Astrocyte (in vitro differentiated cells and primary cell): Measurements from ENCODE around the gene CARD11. TPM values are rescaled to one million over a fixed set of nuclear protein-coding genes. Genes with fewer than 3 reads are reported as not detected.
A peak's percentile ranks its signal among the peaks of the same experiment; 100 is the strongest.

Experiments used
- DNase-seq: peaks from one replicate; pipeline ENCODE4 v3.0.0-alpha.2; 2010; ENCODE audit warnings: low read depth
- FAIRE-seq: peaks from 2 replicates; lab custom pipeline; 2011; peaks lifted over from hg19 to GRCh38; lab: Jason Lieb, UNC
- H2AFZ ChIP-seq: 2 replicates; pipeline ENCODE4 v1.6.0; 2012; ENCODE audit warnings: low read depth, low read length, inconsistent platforms
- H3K27ac ChIP-seq: 2 replicates; pipeline ENCODE4 v1.5.1; 2011; ENCODE audit warnings: low read depth, low read length, inconsistent platforms
- H3K27me3 ChIP-seq: 2 replicates; pipeline ENCODE4 v1.6.0; 2011; ENCODE audit warnings: low read length, inconsistent platforms; ENCODE audit not compliant: insufficient read depth
- H3K36me3 ChIP-seq: 2 replicates; pipeline ENCODE4 v1.5.1; 2011; ENCODE audit warnings: low read length, inconsistent platforms; ENCODE audit not compliant: insufficient read depth
- H3K4me1 ChIP-seq: 2 replicates; pipeline ENCODE4 v1.5.1; 2011; ENCODE audit warnings: low read length, inconsistent platforms; ENCODE audit not compliant: insufficient read depth
- H3K4me2 ChIP-seq: 2 replicates; pipeline ENCODE4 v1.6.0; 2012; ENCODE audit warnings: low read length, inconsistent platforms
- H3K4me3 ChIP-seq: 2 replicates; pipeline ENCODE4 v1.5.1; 2011; ENCODE audit warnings: low read depth, mild to moderate bottlenecking, low read length, inconsistent platforms; ENCODE audit not compliant: insufficient read depth
- H3K79me2 ChIP-seq: 2 replicates; pipeline ENCODE4 v1.6.0; 2012; ENCODE audit warnings: mild to moderate bottlenecking, low read length, inconsistent platforms; ENCODE audit not compliant: insufficient read depth
- H3K9ac ChIP-seq: 2 replicates; pipeline ENCODE4 v1.6.0; 2012; ENCODE audit warnings: mild to moderate bottlenecking, low read length, inconsistent platforms
- H3K9me3 ChIP-seq: 2 replicates; pipeline ENCODE4 v1.5.1; 2012; ENCODE audit warnings: low read depth, mild to moderate bottlenecking, low read length, inconsistent platforms; ENCODE audit not compliant: insufficient read depth
- H4K20me1 ChIP-seq: 2 replicates; pipeline ENCODE4 v1.6.0; 2012; ENCODE audit warnings: low read length, inconsistent platforms; ENCODE audit not compliant: insufficient read depth
- H3K27ac Mint-ChIP-seq: one replicate; pipeline ENCODE4 v1.8.0; 2021; ENCODE audit warnings: mild to moderate bottlenecking, mixed read lengths; ENCODE audit not compliant: unreplicated experiment
- H3K27me3 Mint-ChIP-seq: one replicate; pipeline ENCODE4 v1.8.0; 2021; ENCODE audit warnings: low read depth, mixed read lengths; ENCODE audit not compliant: unreplicated experiment
- H3K36me3 Mint-ChIP-seq: one replicate; pipeline ENCODE4 v1.8.0; 2021; ENCODE audit warnings: low read depth, mixed read lengths; ENCODE audit not compliant: unreplicated experiment
- H3K4me1 Mint-ChIP-seq: one replicate; pipeline ENCODE4 v1.8.0; 2021; ENCODE audit warnings: low read depth, mixed read lengths; ENCODE audit not compliant: unreplicated experiment
- H3K4me3 Mint-ChIP-seq: one replicate; pipeline ENCODE4 v1.8.0; 2021; ENCODE audit warnings: mild to moderate bottlenecking, moderate library complexity, mixed read lengths; ENCODE audit not compliant: unreplicated experiment
- H3K9me3 Mint-ChIP-seq: one replicate; pipeline ENCODE4 v1.8.0; 2021; ENCODE audit warnings: mild to moderate bottlenecking, mixed read lengths; ENCODE audit not compliant: unreplicated experiment
- CTCF ChIP-seq: IDR thresholded peaks from 2 replicates; pipeline ENCODE4 v1.5.1; 2011; ENCODE audit warnings: low read depth, mild to moderate bottlenecking, inconsistent platforms, low read length, moderate library complexity; ENCODE audit not compliant: insufficient read depth
- EZH2 ChIP-seq: IDR thresholded peaks from 2 replicates; pipeline ENCODE4 v1.6.1; 2012; ENCODE audit warnings: mild to moderate bottlenecking, low read length, inconsistent platforms; ENCODE audit not compliant: insufficient read depth
- total RNA-seq: library from RNA; stranded (reverse); gene quantifications from 2 replicates; pipeline ENCODE4 v1.2.1, GENCODE V29; 2021

The CARD11 gene
- total RNA-seq, 1 donor from 2014 or later: 9.5 TPM

- FAIRE-seq: no peak
- H3K4me2 ChIP-seq: no peak overlapping the region
- peaks cover 2% of the 10 kb centered on the region for H3K27me3 Mint-ChIP-seq
- peaks cover 8% of the 10 kb centered on the region for H3K36me3 Mint-ChIP-seq
- H3K4me3 ChIP-seq: no peak overlapping the region
- no peak overlapping the region for H3K9ac ChIP-seq
- H3K27ac Mint-ChIP-seq: no peak overlapping the region
- peaks cover 4% of the 10 kb centered on the region for H3K9me3 Mint-ChIP-seq
- H3K27ac ChIP-seq: no peak overlapping the region
- no peak for DNase-seq
- peaks cover 11% of the 10 kb centered on the region for H3K4me1 Mint-ChIP-seq
- no peaks in the 10 kb centered on the region for H3K36me3 ChIP-seq
- peaks cover 3% of the 10 kb centered on the region for H3K27me3 ChIP-seq
- TF ChIP-seq EZH2 (no peak), CTCF (no peak)
- no peak overlapping the region for H3K4me3 Mint-ChIP-seq
- H2AFZ ChIP-seq: no peak overlapping the region
- no peaks in the 10 kb centered on the region for H3K79me2 ChIP-seq
- H3K4me1 ChIP-seq: peaks cover 4% of the 10 kb centered on the region
- no peaks in the 10 kb centered on the region for H4K20me1 ChIP-seq
- H3K9me3 ChIP-seq: no peaks in the 10 kb centered on the region
These were observed 108.5 kb downstream of the CARD11 start for GRCh38 chr7:2934984-2935740.

- no peak overlapping the region for H3K4me3 Mint-ChIP-seq
- H3K27me3 Mint-ChIP-seq: peaks cover under 1% of the 10 kb centered on the region
- H3K27ac Mint-ChIP-seq: peak overlapping the region; percentile 97
- peaks cover 4% of the 10 kb centered on the region for H3K9me3 Mint-ChIP-seq
- no peaks in the 10 kb centered on the region for H4K20me1 ChIP-seq
- H3K27me3 ChIP-seq: no peaks in the 10 kb centered on the region
- TF ChIP-seq CTCF (peak; percentile 9), EZH2 (no peak)
- H3K4me1 Mint-ChIP-seq: peaks cover 10% of the 10 kb centered on the region
- H3K36me3 ChIP-seq: no peaks in the 10 kb centered on the region
- peaks cover 4% of the 10 kb centered on the region for H3K4me1 ChIP-seq
- FAIRE-seq (no peak), DNase-seq (peak; percentile 79)
- no peak overlapping the region for H3K4me3 ChIP-seq
- peak overlapping the region; percentile 41 for H3K9ac ChIP-seq
- H3K9me3 ChIP-seq: no peaks in the 10 kb centered on the region
- peak overlapping the region; percentile 70 for H3K4me2 ChIP-seq
- H3K79me2 ChIP-seq: no peaks in the 10 kb centered on the region
- H3K27ac ChIP-seq: no peak overlapping the region
- peak overlapping the region; percentile 40 for H2AFZ ChIP-seq
- peaks cover 7% of the 10 kb centered on the region for H3K36me3 Mint-ChIP-seq
These were observed 109.4 kb downstream of the CARD11 start for GRCh38 chr7:2934211-2934731.
